Keratinocyte (primary cell): ENCODE measurements around the gene PHACTR2.

Experiments used
- EZH2 ChIP-seq: IDR thresholded peaks from one replicate; pipeline ENCODE4 v1.6.1; 2012; ENCODE audit warnings: inconsistent platforms, mild to moderate bottlenecking, low read length, moderate library complexity
- TF ChIP-seq, protein P1 (sequence below), 3 experiments: IDR thresholded peaks in 1 of 3; conservative IDR thresholded peaks in 1 of 3; optimal IDR thresholded peaks in 1 of 3; 2 replicates in 2 of 3; 3 replicates in 1 of 3; pipeline versions ENCODE3 to v1.5.1; 2011; ENCODE audit warnings: low read length in 3 of 3, mild to moderate bottlenecking in 3 of 3, moderate library complexity in 2 of 3, control low read depth in 1 of 3, inconsistent platforms in 1 of 3; ENCODE audit not compliant: insufficient read depth in 2 of 3; ENCODE audit errors: extremely low read depth in 1 of 3

DNA sequence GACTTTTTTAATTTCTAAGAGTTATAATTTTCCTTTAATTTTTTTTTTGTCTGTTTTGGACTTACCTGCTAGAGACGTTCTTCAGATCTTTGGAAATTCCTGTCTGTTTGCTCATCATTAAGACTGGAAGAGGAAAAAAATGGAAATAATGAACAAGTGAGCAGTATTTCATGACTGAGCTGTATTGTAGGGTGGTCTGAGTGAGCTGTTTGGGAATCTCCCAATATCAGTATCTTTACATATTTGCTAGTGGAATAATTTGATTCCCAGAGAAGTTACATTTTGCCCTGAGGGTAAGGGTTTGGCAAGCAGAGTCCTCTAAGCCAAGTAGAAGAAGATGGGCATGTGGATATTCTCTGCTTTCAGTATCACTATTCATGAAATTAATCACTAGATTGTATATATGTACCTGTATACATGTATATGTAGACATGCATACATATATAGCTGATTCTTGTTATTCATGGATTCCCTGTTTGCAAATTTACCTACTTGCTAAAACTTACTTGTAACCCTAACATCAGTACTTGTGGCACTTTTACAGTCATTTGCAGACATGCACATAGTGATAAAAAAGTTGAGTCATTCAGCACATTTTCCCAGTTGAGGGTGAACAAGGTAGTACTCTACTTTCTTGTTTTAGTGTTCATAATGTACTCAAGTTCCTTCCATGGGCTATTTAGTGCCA lies 200.0 kb downstream of the PHACTR2 start:
- TF ChIP-seq EZH2: no peak
- TF ChIP-seq, protein P1, sequence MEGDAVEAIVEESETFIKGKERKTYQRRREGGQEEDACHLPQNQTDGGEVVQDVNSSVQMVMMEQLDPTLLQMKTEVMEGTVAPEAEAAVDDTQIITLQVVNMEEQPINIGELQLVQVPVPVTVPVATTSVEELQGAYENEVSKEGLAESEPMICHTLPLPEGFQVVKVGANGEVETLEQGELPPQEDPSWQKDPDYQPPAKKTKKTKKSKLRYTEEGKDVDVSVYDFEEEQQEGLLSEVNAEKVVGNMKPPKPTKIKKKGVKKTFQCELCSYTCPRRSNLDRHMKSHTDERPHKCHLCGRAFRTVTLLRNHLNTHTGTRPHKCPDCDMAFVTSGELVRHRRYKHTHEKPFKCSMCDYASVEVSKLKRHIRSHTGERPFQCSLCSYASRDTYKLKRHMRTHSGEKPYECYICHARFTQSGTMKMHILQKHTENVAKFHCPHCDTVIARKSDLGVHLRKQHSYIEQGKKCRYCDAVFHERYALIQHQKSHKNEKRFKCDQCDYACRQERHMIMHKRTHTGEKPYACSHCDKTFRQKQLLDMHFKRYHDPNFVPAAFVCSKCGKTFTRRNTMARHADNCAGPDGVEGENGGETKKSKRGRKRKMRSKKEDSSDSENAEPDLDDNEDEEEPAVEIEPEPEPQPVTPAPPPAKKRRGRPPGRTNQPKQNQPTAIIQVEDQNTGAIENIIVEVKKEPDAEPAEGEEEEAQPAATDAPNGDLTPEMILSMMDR (optimal IDR thresholded peaks at IDR 0.05 in 1 of 3, IDR thresholded peaks at IDR 0.05 in 1 of 3, conservative IDR thresholded peaks at IDR 0.05 in 1 of 3; ENCODE audit: extremely low read depth in 1 of 3, insufficient read depth in 2 of 3, low read length in 3 of 3): no peak
